Left ventricle myocardium inferior (tissue), 1 donor: ENCODE measurements around the gene LEFTY2. TPM values are rescaled to one million over a fixed set of nuclear protein-coding genes. Genes with fewer than 3 reads are reported as not detected.

Experiments
- DNase-seq: peaks from one replicate; pipeline ENCODE4 v3.0.0-alpha.2; 2020
- H3K27ac ChIP-seq: fragments of 200-600 bp; replicated peaks from 2 replicates; pipeline ENCODE4 v1.8.0; 2021
- H3K27me3 ChIP-seq: fragments of 200-600 bp; 2 replicates; pipeline ENCODE4 v1.8.0; 2021; ENCODE audit warnings: low read depth
- H3K36me3 ChIP-seq: fragments of 200-600 bp; 2 replicates; pipeline ENCODE4 v1.8.0; 2021
- H3K4me1 ChIP-seq: fragments of 200-600 bp; 2 replicates; pipeline ENCODE4 v1.8.0; 2021
- H3K4me3 ChIP-seq: fragments of 200-600 bp; 2 replicates; pipeline ENCODE4 v1.8.0; 2021; ENCODE audit warnings: mild to moderate bottlenecking, moderate library complexity
- H3K9me3 ChIP-seq: fragments of 200-600 bp; replicated peaks from 2 replicates; pipeline ENCODE4 v1.8.0; 2021
- CTCF ChIP-seq: fragments of 200-600 bp; IDR thresholded peaks from 2 replicates; pipeline ENCODE4 v1.8.0; 2021; ENCODE audit warnings: antibody characterized with exemption, mild to moderate bottlenecking, borderline replicate concordance
- intact Hi-C: fragments of 100-400 bp; cut with micrococcal nuclease; formaldehyde crosslinking; loops from one replicate; pipeline ENCODE4 v1.11.0; 2022
- total RNA-seq: library from RNA; stranded (reverse); fragmentation: NEBNext Ultra II Directional; extraction: Animal tissue kit (Norgen Biotek cat#: 25700); gene quantifications from one replicate; pipeline ENCODE4 v1.2.1, GENCODE V29; 2021
- donor health status: DM: no; HTN: yes; CAD: no; lungs with severe emphysema.

The LEFTY2 gene
- total RNA-seq, 1 donor from 2014 or later, result 0.69 TPM

GRCh38 chr1:225917536-225917935, 23.5 kb downstream of the LEFTY2 start:
- H3K27me3 ChIP-seq, result no peaks in the 10 kb centered on the region
- no peak overlapping the region for H3K27ac ChIP-seq
- no peak overlapping the region for H3K4me3 ChIP-seq
- no peak for TF ChIP-seq CTCF
- H3K4me1 ChIP-seq, result peaks cover 27% of the 10 kb centered on the region
- H3K36me3 ChIP-seq, result peaks cover 36% of the 10 kb centered on the region
- intact Hi-C loops, result no loop called here
- DNase-seq, result no peak
- no peaks in the 10 kb centered on the region for H3K9me3 ChIP-seq

- no peaks in the 10 kb centered on the region for H3K27me3 ChIP-seq
- intact Hi-C loops, result no loop called here
- no peak for TF ChIP-seq CTCF
- DNase-seq, result no peak
- peaks cover 22% of the 10 kb centered on the region for H3K4me1 ChIP-seq
- no peak overlapping the region for H3K27ac ChIP-seq
- H3K9me3 ChIP-seq, result no peaks in the 10 kb centered on the region
- no peak overlapping the region for H3K4me3 ChIP-seq
- peaks cover 31% of the 10 kb centered on the region for H3K36me3 ChIP-seq
Observed at GRCh38 chr1:225917101-225917500, 23.9 kb downstream of the LEFTY2 start.

- no peak for TF ChIP-seq CTCF
- no peak for DNase-seq
- no peak overlapping the region for H3K27ac ChIP-seq
- no peaks in the 10 kb centered on the region for H3K9me3 ChIP-seq
- H3K4me3 ChIP-seq, result no peak overlapping the region
- peaks cover 23% of the 10 kb centered on the region for H3K4me1 ChIP-seq
- intact Hi-C loops, result no loop called here
- H3K36me3 ChIP-seq, result peaks cover 17% of the 10 kb centered on the region
- no peaks in the 10 kb centered on the region for H3K27me3 ChIP-seq
Observed at GRCh38 chr1:225915538-225915991, 25.5 kb downstream of the LEFTY2 start.

GRCh38 chr1:225914947-225915346, 26.1 kb downstream of the LEFTY2 start:
- intact Hi-C loops, result loop anchor here (5.0 kb wide), 1 partner anchor 438 kb away; no protein-coding TSS in a partner anchor
- no peak for DNase-seq
- H3K36me3 ChIP-seq, result peaks cover 14% of the 10 kb centered on the region

GRCh38 chr1:225914391-225914790, 26.6 kb downstream of the LEFTY2 start:
- Histone ChIP-seq H3K4me1 (peaks cover 11% of the 10 kb centered on the region), H3K36me3 (peaks cover 14% of the 10 kb centered on the region), H3K9me3 (no peaks in the 10 kb centered on the region), H3K4me3 (no peak overlapping the region), H3K27ac (no peak overlapping the region), H3K27me3 (no peaks in the 10 kb centered on the region)
- intact Hi-C loops, result loop anchor here (5.0 kb wide), 1 partner anchor 437 kb away; no protein-coding TSS in a partner anchor
- TF ChIP-seq CTCF, result no peak
- no peak for DNase-seq

More at GRCh38 chr1:225914947-225915346, 26.1 kb downstream of the LEFTY2 start:
- H3K27me3 ChIP-seq, result no peaks in the 10 kb centered on the region
- no peak overlapping the region for H3K4me3 ChIP-seq
- H3K27ac ChIP-seq, result no peak overlapping the region
- peaks cover 17% of the 10 kb centered on the region for H3K4me1 ChIP-seq
- no peaks in the 10 kb centered on the region for H3K9me3 ChIP-seq
- TF ChIP-seq CTCF, result no peak
